Heart right ventricle (tissue), 16 donors: ENCODE data around the gene PELI2. TPM values are rescaled to one million over a fixed set of nuclear protein-coding genes. Genes with fewer than 3 reads are reported as not detected.

Source experiments
- ATAC-seq, 8 donors: fragments of 200-7000 bp; cut with Tn5 transposase; one replicate each; pipeline ENCODE4 v1.9.1; 2020; ENCODE audit warnings: mild to moderate bottlenecking in 8 of 8, moderate library complexity in 8 of 8, moderate number of reproducible peaks in 1 of 8
- DNase-seq, 2 donors: peaks; one replicate each; pipeline ENCODE4 v3.0.0-alpha.2; 2020
- H3K27ac ChIP-seq, 10 donors: fragments of 200-600 bp; sonication (generic) in 2 of 10; one replicate each; pipeline versions ENCODE4 v1.5.0 to v1.8.0; 2020 to 2022; ENCODE audit warnings: mild to moderate bottlenecking in 3 of 10
- H3K27me3 ChIP-seq, 7 donors: fragments of 200-600 bp; one replicate each; pipeline ENCODE4 v1.8.0; 2021 to 2022; ENCODE audit warnings: mild to moderate bottlenecking in 2 of 7
- H3K36me3 ChIP-seq, 9 donors: fragments of 200-600 bp; sonication (generic) in 1 of 9; one replicate each; pipeline versions ENCODE4 v1.5.0 to v1.8.0; 2020 to 2022; ENCODE audit warnings: mild to moderate bottlenecking in 2 of 9
- H3K4me1 ChIP-seq, 9 donors: fragments of 200-600 bp; sonication (generic) in 1 of 9; one replicate each; pipeline versions ENCODE4 v1.5.0 to v1.8.0; 2020 to 2022; ENCODE audit warnings: mild to moderate bottlenecking in 4 of 9
- H3K4me3 ChIP-seq, 10 donors: fragments of 200-600 bp; sonication (generic) in 2 of 10; one replicate each; pipeline versions ENCODE4 v1.5.0 to v1.8.0; 2020 to 2022; ENCODE audit warnings: mild to moderate bottlenecking in 7 of 10, moderate library complexity in 2 of 10
- H3K9me3 ChIP-seq, 11 donors: fragments of 200-600 bp in 10 of 11; sonication (generic) in 2 of 11; one replicate each; pipeline versions ENCODE4 v1.5.0 to v1.8.0; 2013 to 2022; ENCODE audit warnings: mild to moderate bottlenecking in 2 of 11, control low read depth in 1 of 11, moderate library complexity in 1 of 11
- WGBS, 2 donors: extraction: QIAGEN DNeasy Blood & Tissue Kit; methylation state at CpG; one replicate each; pipeline ENCODE4 v1.1.7; 2013; ENCODE audit warnings: inconsistent platforms in 1 of 2; 5-methylcytosine and 5-hydroxymethylcytosine counted together
- intact Hi-C, 10 donors: fragments of 100-400 bp; cut with DNase I; formaldehyde crosslinking; loops; one replicate each; pipeline versions ENCODE4 v1.11.1 to v1.14.2; 2022
- polyA plus RNA-seq, 2 donors: library from polyadenylated mRNA; stranded (reverse); fragments of 200-250 nt; gene quantifications; one replicate each; pipeline ENCODE4 v1.2.3, GENCODE V29; 2013
- total RNA-seq, 10 donors: library from RNA; stranded (reverse); fragmentation: NEBNext Ultra II Directional in 3 of 10; extraction: Animal tissue kit (Norgen Biotek cat#: 25700) in 3 of 10; gene quantifications; one replicate each; pipeline versions ENCODE4 v1.2.1 to v1.2.4, GENCODE V29; 2021 to 2023
- TF ChIP-seq, protein P1 (sequence below), 9 donors: fragments of 200-600 bp; sonication (generic) in 2 of 9; IDR thresholded peaks; one replicate each; pipeline versions ENCODE4 v1.5.0 to v1.8.0; 2021 to 2022; ENCODE audit warnings: antibody characterized with exemption in 9 of 9, mild to moderate bottlenecking in 5 of 9, moderate library complexity in 1 of 9
- donor health status: Arrhythmogenic right ventricular cardiomyopathy.
- donor health status: ischemic (EF 13 %, LVEDD 7.1; RV severe dilation, severe dysfunction).
- donor health status: healthy with polysubstance abuse.
- donor health status: DM: no; HTN: yes; CAD: no.
- donor health status: DM: no; HTN: no; CAD: no.
- donor health status: ischemic (EF 25% LVEDD 6.9; RV normal size, moderate dysfunction).
- donor health status: ischemic (EF 25% LVEDD 5.7; RV mildly dilated, moderate dysfunction).
- donor health status: healthy.
- donor health status: DM: yes; HTN: yes; CAD: no.
- donor health status: Ischemic cardiomyopathy.
- donor health status: ischemic (EF 35%, LVEDD 5.7; RV mildly dilated, moderate dysfunction).
- donor health status: nonischemic (EF 11% LVEDD 7.7; RV severe dilation, severe dysfunction).
- donor health status: DM: yes; HTN: yes; CAD: no.
- donor health status: PGD.
- donor health status: ischemic (EF 29% LVEDD 5.4; RV normal size, mild dysfunction).
- donor health status: nonischemic (EF 23%, LVEDD 6.1; RV moderate dilation, normal function).

Gene PELI2
- total and polyA plus RNA-seq, 12 donors: 0.87 to 4.9 (median 2.0) TPM

DNA sequence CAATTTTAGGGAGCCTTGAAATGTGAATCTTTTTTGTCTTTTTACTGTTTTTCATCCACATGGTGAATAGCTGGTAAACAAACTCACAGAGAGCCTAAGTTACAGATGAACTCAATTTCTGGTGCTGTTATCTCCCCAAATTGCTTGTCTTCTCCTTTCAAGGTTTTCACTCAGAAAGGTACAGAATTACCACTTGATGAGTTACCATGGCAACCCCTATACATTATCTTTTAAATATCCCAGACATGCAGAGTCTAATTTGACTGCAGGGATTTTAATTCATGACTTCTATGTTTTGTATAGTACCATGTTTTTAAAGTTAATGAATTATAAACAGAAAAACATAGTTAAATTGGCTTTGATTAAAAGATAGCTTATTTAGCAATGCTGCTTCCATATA lies 203.7 kb downstream of the PELI2 start:
- no peaks in the 10 kb centered on the region for H3K4me1 ChIP-seq
- ATAC-seq: no peak
- DNase-seq: no peak
- no peak overlapping the region for H3K4me3 ChIP-seq
- intact Hi-C loops: no loop called here
- no peaks in the 10 kb centered on the region for H3K36me3 ChIP-seq
- TF ChIP-seq, protein P1, sequence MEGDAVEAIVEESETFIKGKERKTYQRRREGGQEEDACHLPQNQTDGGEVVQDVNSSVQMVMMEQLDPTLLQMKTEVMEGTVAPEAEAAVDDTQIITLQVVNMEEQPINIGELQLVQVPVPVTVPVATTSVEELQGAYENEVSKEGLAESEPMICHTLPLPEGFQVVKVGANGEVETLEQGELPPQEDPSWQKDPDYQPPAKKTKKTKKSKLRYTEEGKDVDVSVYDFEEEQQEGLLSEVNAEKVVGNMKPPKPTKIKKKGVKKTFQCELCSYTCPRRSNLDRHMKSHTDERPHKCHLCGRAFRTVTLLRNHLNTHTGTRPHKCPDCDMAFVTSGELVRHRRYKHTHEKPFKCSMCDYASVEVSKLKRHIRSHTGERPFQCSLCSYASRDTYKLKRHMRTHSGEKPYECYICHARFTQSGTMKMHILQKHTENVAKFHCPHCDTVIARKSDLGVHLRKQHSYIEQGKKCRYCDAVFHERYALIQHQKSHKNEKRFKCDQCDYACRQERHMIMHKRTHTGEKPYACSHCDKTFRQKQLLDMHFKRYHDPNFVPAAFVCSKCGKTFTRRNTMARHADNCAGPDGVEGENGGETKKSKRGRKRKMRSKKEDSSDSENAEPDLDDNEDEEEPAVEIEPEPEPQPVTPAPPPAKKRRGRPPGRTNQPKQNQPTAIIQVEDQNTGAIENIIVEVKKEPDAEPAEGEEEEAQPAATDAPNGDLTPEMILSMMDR (IDR thresholded peaks at IDR 0.05): no peak
- no peak overlapping the region for H3K27ac ChIP-seq
- H3K9me3 ChIP-seq: no peaks in the 10 kb centered on the region
- H3K27me3 ChIP-seq: no peaks in the 10 kb centered on the region

GRCh38 chr14:56322531-56322930 lies 204.3 kb downstream of the PELI2 start:
- 85 to 93% methylated on average over 2 of the region's 2 CpGs for WGBS, 2 donors
- TF ChIP-seq, protein P1 (IDR thresholded peaks at IDR 0.05): no peak
- DNase-seq: no peak
- intact Hi-C loops: no loop called here
- Histone ChIP-seq H3K9me3 (no peaks in the 10 kb centered on the region), H3K27me3 (no peaks in the 10 kb centered on the region), H3K4me1 (no peaks in the 10 kb centered on the region), H3K4me3 (no peak overlapping the region), H3K36me3 (no peaks in the 10 kb centered on the region), H3K27ac (no peak overlapping the region)
- no peak for ATAC-seq

DNA sequence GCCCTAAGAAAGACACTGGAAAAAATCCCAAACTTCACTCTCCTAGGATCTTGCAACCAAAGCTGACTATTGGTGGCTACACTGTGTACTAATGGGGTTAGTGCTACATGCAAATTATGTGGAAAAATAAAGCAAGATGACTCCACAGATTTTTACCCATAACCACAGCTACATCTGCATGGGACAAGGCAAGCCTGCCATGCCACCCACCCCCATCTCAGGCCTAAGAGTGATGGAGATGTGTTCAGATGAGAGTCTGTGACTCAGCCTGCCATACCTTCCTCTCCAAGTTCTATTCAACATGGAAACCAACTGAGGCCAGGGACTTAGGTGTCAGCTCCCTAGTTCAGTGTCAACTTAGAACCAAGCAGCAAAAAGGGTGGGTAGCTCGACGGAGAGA lies 206.2 kb downstream of the PELI2 start:
- DNase-seq: no peak
- H3K27ac ChIP-seq: no peak overlapping the region
- no peaks in the 10 kb centered on the region for H3K36me3 ChIP-seq
- intact Hi-C loops: no loop called here
- no peaks in the 10 kb centered on the region for H3K4me1 ChIP-seq
- H3K4me3 ChIP-seq: no peak overlapping the region
- ATAC-seq: no peak
- no peaks in the 10 kb centered on the region for H3K9me3 ChIP-seq
- H3K27me3 ChIP-seq: no peaks in the 10 kb centered on the region
- 59 to 68% methylated on average over 2 of the region's 2 CpGs for WGBS, 2 donors
- TF ChIP-seq, protein P1 (IDR thresholded peaks at IDR 0.05): no peak

DNA sequence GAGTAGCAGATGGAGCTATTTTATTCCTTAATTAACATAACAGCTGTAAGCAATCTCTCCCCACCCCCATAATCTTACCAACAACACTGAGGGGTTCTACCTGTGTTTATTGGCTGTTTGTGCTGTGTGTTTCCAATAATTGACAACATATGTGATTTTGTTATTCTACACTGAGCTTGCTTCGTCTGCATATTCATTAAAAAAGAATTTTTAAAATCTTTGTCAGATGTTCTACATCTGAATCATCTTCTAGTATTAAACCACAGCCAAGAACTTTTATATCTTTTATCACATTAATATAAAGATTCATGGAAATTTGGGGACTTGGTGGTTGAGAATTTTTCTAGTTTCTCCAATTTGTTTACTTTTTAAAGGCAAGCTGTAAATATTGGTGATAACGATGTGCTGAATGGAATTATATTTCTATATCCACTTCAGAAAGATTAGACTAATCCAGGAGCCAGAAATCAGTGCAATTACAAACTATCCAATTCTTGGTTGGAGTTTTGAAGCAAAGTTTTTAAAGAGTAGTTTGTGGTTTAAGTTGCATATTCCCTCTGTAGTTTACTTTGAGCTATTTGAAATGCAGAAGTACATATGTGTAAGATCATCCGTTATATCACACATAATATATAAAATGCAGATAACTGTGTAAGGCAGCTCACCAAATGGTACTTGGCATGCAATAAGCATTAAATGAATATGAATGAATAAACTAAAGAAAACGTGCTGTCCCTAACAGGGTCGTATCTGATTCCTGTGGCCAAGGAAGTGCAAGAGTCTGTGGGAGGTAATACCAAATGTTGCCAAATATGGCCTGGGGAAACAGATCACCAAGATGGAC lies 206.9 kb downstream of the PELI2 start:
- Histone ChIP-seq H3K9me3 (no peaks in the 10 kb centered on the region), H3K36me3 (no peaks in the 10 kb centered on the region), H3K27me3 (no peaks in the 10 kb centered on the region), H3K4me3 (no peak overlapping the region), H3K27ac (no peak overlapping the region), H3K4me1 (no peaks in the 10 kb centered on the region)
- DNase-seq (no peak), ATAC-seq (no peak)
- TF ChIP-seq, protein P1 (IDR thresholded peaks at IDR 0.05): no peak
- 72 to 76% methylated on average over 5 of the region's 5 CpGs for WGBS, 2 donors
- intact Hi-C loops: no loop called here
